Mesendoderm (in vitro differentiated cells): Measurements from ENCODE around the gene MAPRE3.

Source experiments
- DNase-seq: peaks from one replicate; pipeline ENCODE4 v3.0.0; 2013
- H2AK5ac ChIP-seq: 2 replicates; pipeline ENCODE4 v1.6.1; 2013; ENCODE audit warnings: low read length, inconsistent platforms
- H2BK120ac ChIP-seq: 2 replicates; pipeline ENCODE4 v1.6.1; 2013; ENCODE audit warnings: low read depth, mild to moderate bottlenecking, low read length, moderate library complexity, mixed read lengths
- H2BK15ac ChIP-seq: replicated peaks from 2 replicates; pipeline ENCODE4 v1.6.1; 2013; ENCODE audit warnings: low read depth, mild to moderate bottlenecking, moderate library complexity
- H2BK5ac ChIP-seq: 2 replicates; pipeline ENCODE4 v1.6.1; 2013; ENCODE audit warnings: low read length, inconsistent platforms
- H3K18ac ChIP-seq: 2 replicates; pipeline ENCODE4 v1.6.1; 2013; ENCODE audit warnings: mild to moderate bottlenecking, low read length, mixed read lengths
- H3K23ac ChIP-seq: one replicate; pipeline ENCODE4 v1.6.1; 2013; ENCODE audit warnings: low read length
- H3K27ac ChIP-seq: 2 replicates; pipeline ENCODE4 v1.5.1; 2013; ENCODE audit warnings: low read depth, mild to moderate bottlenecking, inconsistent platforms, low read length, moderate library complexity
- H3K27me3 ChIP-seq: 2 replicates; pipeline ENCODE4 v1.6.1; 2013; ENCODE audit warnings: low read length, control low read depth, mild to moderate bottlenecking, inconsistent platforms; ENCODE audit not compliant: insufficient read depth, poor library complexity
- H3K36me3 ChIP-seq: 2 replicates; pipeline ENCODE4 v1.6.1; 2013; ENCODE audit warnings: low read length, inconsistent platforms; ENCODE audit not compliant: control insufficient read depth, insufficient read depth
- H3K4ac ChIP-seq: one replicate; pipeline ENCODE4 v1.6.1; 2013; ENCODE audit warnings: low read depth, mild to moderate bottlenecking, low read length, moderate library complexity
- H3K4me1 ChIP-seq: 2 replicates; pipeline ENCODE4 v1.6.1; 2013; ENCODE audit warnings: low read depth, low read length, inconsistent platforms; ENCODE audit not compliant: control insufficient read depth
- H3K4me2 ChIP-seq: 2 replicates; pipeline ENCODE4 v1.6.1; 2013; ENCODE audit warnings: low read length
- H3K4me3 ChIP-seq: 2 replicates; pipeline ENCODE4 v1.5.1; 2013; ENCODE audit warnings: mild to moderate bottlenecking, low read length
- H3K56ac ChIP-seq: one replicate; pipeline ENCODE4 v1.6.1; 2013; ENCODE audit warnings: low read length
- H3K79me1 ChIP-seq: 2 replicates; pipeline ENCODE4 v1.6.1; 2013; ENCODE audit warnings: low read length, inconsistent platforms
- H3K79me2 ChIP-seq: 2 replicates; pipeline ENCODE4 v1.6.1; 2013; ENCODE audit warnings: mild to moderate bottlenecking, low read length; ENCODE audit not compliant: control insufficient read depth, insufficient read depth
- H3K9ac ChIP-seq: 2 replicates; pipeline ENCODE4 v1.6.1; 2013; ENCODE audit warnings: low read length, inconsistent platforms
- H4K5ac ChIP-seq: one replicate; pipeline ENCODE4 v1.6.1; 2013; ENCODE audit warnings: low read length
- H4K8ac ChIP-seq: one replicate; pipeline ENCODE4 v1.6.1; 2013; ENCODE audit warnings: low read depth, mild to moderate bottlenecking, control low read depth, low read length, moderate library complexity
- WGBS: extraction: QIAGEN DNeasy Blood & Tissue Kit; methylation state at CpG from one replicate; pipeline ENCODE4 v1.1.7; 2013; ENCODE audit warnings: low lambda C conversion rate, missing lambda C conversion rate; ENCODE audit not compliant: insufficient coverage; ENCODE audit errors: extremely low coverage; 5-methylcytosine and 5-hydroxymethylcytosine counted together

The MAPRE3 gene

DNA sequence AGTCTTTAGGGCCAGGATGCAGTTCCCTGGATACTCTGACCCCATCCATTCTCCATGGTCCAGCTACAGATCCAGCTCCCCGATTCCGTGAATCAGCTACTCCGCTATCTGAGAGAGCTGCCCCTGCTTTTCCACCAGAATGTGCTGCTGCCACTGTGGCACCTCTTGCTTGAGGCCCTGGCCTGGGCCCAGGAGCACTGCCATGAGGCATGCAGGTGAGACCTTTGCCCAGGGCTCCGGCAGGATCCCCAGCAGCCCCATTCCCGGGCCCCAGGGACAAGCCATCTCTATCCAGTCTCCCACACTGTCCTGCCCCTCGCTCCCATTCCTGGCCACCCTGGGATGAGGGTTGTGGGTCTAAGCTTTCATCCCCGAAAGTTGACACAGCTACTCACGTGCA lies 69.8 kb downstream of the MAPRE3 start:
- Histone ChIP-seq H3K27ac (no peak overlapping the region), H2BK15ac (no peak overlapping the region), H3K18ac (no peak overlapping the region), H3K4me3 (no peak overlapping the region), H3K4me2 (no peak overlapping the region), H4K8ac (no peak overlapping the region), H3K4me1 (no peaks in the 10 kb centered on the region), H2BK120ac (no peak overlapping the region), H4K5ac (no peak overlapping the region), H3K23ac (no peak overlapping the region), H3K56ac (no peak overlapping the region), H2AK5ac (no peak overlapping the region), H3K79me2 (no peaks in the 10 kb centered on the region), H3K4ac (no peak overlapping the region), H3K36me3 (peaks cover 21% of the 10 kb centered on the region), H2BK5ac (no peak overlapping the region), H3K79me1 (no peaks in the 10 kb centered on the region), H3K9ac (no peak overlapping the region), H3K27me3 (no peaks in the 10 kb centered on the region)
- no peak for DNase-seq
- no CpG with 5 or more reads among the region's 8 CpGs for WGBS

DNA sequence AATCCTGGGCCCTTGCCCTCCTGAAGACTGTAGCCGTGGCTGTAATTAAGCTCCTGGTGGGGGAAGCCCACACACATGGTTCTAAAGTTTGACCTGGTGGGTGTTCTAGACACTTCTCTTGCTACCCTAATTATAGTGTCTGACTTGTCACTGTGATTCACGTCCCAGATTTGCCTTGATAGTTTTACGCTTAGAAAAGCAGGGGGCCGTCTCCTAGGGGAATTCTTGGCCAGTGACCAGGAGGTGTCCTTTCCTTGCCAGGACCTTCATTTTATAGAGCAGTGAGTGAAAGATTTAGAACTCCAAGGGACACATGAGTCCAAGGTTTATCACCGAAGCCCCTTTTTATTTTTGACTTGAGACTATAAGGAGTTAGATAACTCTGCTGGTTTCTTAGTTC lies 71.3 kb downstream of the MAPRE3 start:
- Histone ChIP-seq H3K27ac (no peak overlapping the region), H3K36me3 (peaks cover 19% of the 10 kb centered on the region), H3K27me3 (no peaks in the 10 kb centered on the region)

GRCh38 chr2:27042159-27042661 lies 71.8 kb downstream of the MAPRE3 start:
- no peak overlapping the region for H2BK120ac ChIP-seq
- no peak overlapping the region for H4K8ac ChIP-seq
- no peak overlapping the region for H3K4me2 ChIP-seq
- no peaks in the 10 kb centered on the region for H3K27me3 ChIP-seq
- no peak for DNase-seq
- H3K18ac ChIP-seq, result no peak overlapping the region
- H2BK15ac ChIP-seq, result no peak overlapping the region
- no peak overlapping the region for H3K4me3 ChIP-seq
- no peak overlapping the region for H3K4ac ChIP-seq
- H3K56ac ChIP-seq, result no peak overlapping the region
- no peaks in the 10 kb centered on the region for H3K79me2 ChIP-seq
- H3K27ac ChIP-seq, result no peak overlapping the region
- no peak overlapping the region for H2AK5ac ChIP-seq
- no CpG with 5 or more reads among the region's 10 CpGs for WGBS
- no peaks in the 10 kb centered on the region for H3K4me1 ChIP-seq
- no peaks in the 10 kb centered on the region for H3K79me1 ChIP-seq
- H3K23ac ChIP-seq, result no peak overlapping the region
- H3K36me3 ChIP-seq, result peaks cover 19% of the 10 kb centered on the region
- no peak overlapping the region for H4K5ac ChIP-seq
- H3K9ac ChIP-seq, result no peak overlapping the region
- no peak overlapping the region for H2BK5ac ChIP-seq

More for the DNA sequence above, 71.3 kb downstream of the MAPRE3 start:
- Histone ChIP-seq H3K18ac (no peak overlapping the region), H3K23ac (no peak overlapping the region), H3K4me2 (no peak overlapping the region), H3K4me1 (no peaks in the 10 kb centered on the region), H4K5ac (no peak overlapping the region), H2BK120ac (no peak overlapping the region), H3K9ac (no peak overlapping the region), H3K79me2 (no peaks in the 10 kb centered on the region), H3K4me3 (no peak overlapping the region), H4K8ac (no peak overlapping the region), H2AK5ac (no peak overlapping the region), H2BK5ac (no peak overlapping the region), H3K56ac (no peak overlapping the region), H2BK15ac (no peak overlapping the region), H3K4ac (no peak overlapping the region), H3K79me1 (no peaks in the 10 kb centered on the region)
- WGBS, result no CpG with 5 or more reads among the region's 5 CpGs
- DNase-seq, result no peak

- Histone ChIP-seq H3K27ac (no peak overlapping the region), H3K56ac (no peak overlapping the region), H3K4ac (no peak overlapping the region), H3K4me1 (no peaks in the 10 kb centered on the region), H3K36me3 (peaks cover 19% of the 10 kb centered on the region), H3K18ac (no peak overlapping the region), H4K8ac (no peak overlapping the region), H3K27me3 (no peaks in the 10 kb centered on the region), H2BK120ac (no peak overlapping the region), H2BK5ac (no peak overlapping the region), H2BK15ac (no peak overlapping the region), H3K79me2 (no peaks in the 10 kb centered on the region), H3K9ac (no peak overlapping the region), H3K4me2 (no peak overlapping the region), H3K4me3 (no peak overlapping the region), H4K5ac (no peak overlapping the region), H2AK5ac (no peak overlapping the region), H3K79me1 (no peaks in the 10 kb centered on the region), H3K23ac (no peak overlapping the region)
- no CpG with 5 or more reads among the region's 7 CpGs for WGBS
- DNase-seq, result no peak
These were observed 72.7 kb downstream of the MAPRE3 start for GRCh38 chr2:27042985-27043634.

- Histone ChIP-seq H3K18ac (no peak overlapping the region), H3K4me3 (peak overlapping the region; percentile 80), H3K9ac (peak overlapping the region; percentile 80), H2AK5ac (no peak overlapping the region), H3K36me3 (no peaks in the 10 kb centered on the region), H3K4ac (no peak overlapping the region), H3K4me2 (peak overlapping the region; percentile 34), H2BK5ac (no peak overlapping the region), H3K27ac (peak overlapping the region; percentile 60), H3K23ac (peak overlapping the region; percentile 15), H2BK120ac (no peak overlapping the region), H3K56ac (peak overlapping the region; percentile 91), H4K8ac (no peak overlapping the region), H2BK15ac (no peak overlapping the region), H4K5ac (no peak overlapping the region), H3K4me1 (peaks cover 2% of the 10 kb centered on the region), H3K27me3 (no peaks in the 10 kb centered on the region), H3K79me2 (no peaks in the 10 kb centered on the region), H3K79me1 (peaks cover 2% of the 10 kb centered on the region)
- no CpG with 5 or more reads among the region's 52 CpGs for WGBS
- no peak for DNase-seq
These were observed 79.2 kb downstream of the MAPRE3 start for GRCh38 chr2:27049422-27050280.
